Panc1 (cell line): ENCODE results near the gene CCNQ. TPM values are rescaled to one million over a fixed set of nuclear protein-coding genes. Genes with fewer than 3 reads are reported as not detected.

Source experiments
- ATAC-seq: fragments of 200-7000 bp; cut with Tn5 transposase; 2 replicates; pipeline ENCODE4 v1.9.1; 2020; ENCODE audit warnings: mild to moderate bottlenecking, moderate library complexity
- BruUV-seq: library from RNA; stranded (reverse); fragments of 400-500 nt; replicated peaks from 2 replicates; lab custom pipeline; 2021; lab: Mats Ljungman, UMichigan
- CTCF ChIA-PET: fragments of 300-600 bp; sonication (Branson Sonifier 250); formaldehyde crosslinking; loops from one replicate; lab custom pipeline; 2022; ENCODE audit warnings: antibody characterized with exemption; lab: Charles Lee
- POLR2A ChIA-PET: fragments of 300-600 bp; sonication (Branson Sonifier 250); formaldehyde crosslinking; loops from one replicate; lab custom pipeline; 2022; ENCODE audit warnings: antibody characterized with exemption; lab: Charles Lee
- DNase-seq: peaks from one replicate; pipeline ENCODE4 v3.0.0-alpha.2; 2010; ENCODE audit warnings: low read depth, low spot score
- H3K27ac ChIP-seq: 2 replicates; pipeline ENCODE4 v1.5.1; 2011; ENCODE audit warnings: mild to moderate bottlenecking, low read length, inconsistent platforms
- H3K27me3 ChIP-seq: fragments of 200-500 bp; sonication (Bioruptor generic); 2 replicates; pipeline ENCODE4 v1.6.0; 2014; ENCODE audit warnings: low read length, inconsistent platforms; ENCODE audit not compliant: control insufficient read depth, insufficient read depth
- H3K36me3 ChIP-seq: fragments of 200-500 bp; sonication (Bioruptor generic); 2 replicates; pipeline ENCODE4 v1.5.1; 2014; ENCODE audit warnings: inconsistent platforms, mild to moderate bottlenecking, low read length, moderate library complexity; ENCODE audit not compliant: control insufficient read depth, insufficient read depth
- H3K4me1 ChIP-seq: 2 replicates; pipeline ENCODE4 v1.5.1; 2011; ENCODE audit warnings: inconsistent platforms, mild to moderate bottlenecking, low read length, moderate library complexity; ENCODE audit not compliant: control insufficient read depth, insufficient read depth
- H3K4me3 ChIP-seq, 2 experiments: 2 replicates each; pipeline ENCODE4 v1.5.1; 2011 to 2012; ENCODE audit warnings: low read depth in 2 of 2, low read length in 2 of 2, mild to moderate bottlenecking in 2 of 2, inconsistent platforms in 1 of 2, moderate library complexity in 1 of 2
- H3K9me3 ChIP-seq: fragments of 200-500 bp; sonication (Bioruptor generic); 2 replicates; pipeline ENCODE4 v1.5.1; 2014; ENCODE audit warnings: low read depth, mild to moderate bottlenecking, inconsistent platforms, low read length, moderate library complexity; ENCODE audit not compliant: control insufficient read depth, insufficient read depth
- CTCF ChIP-seq: fragments of 450-650 bp; IDR thresholded peaks from 2 replicates; pipeline ENCODE4 v1.5.1; 2017; ENCODE audit warnings: mild to moderate bottlenecking
- POLR2AphosphoS5 ChIP-seq: IDR thresholded peaks from 2 replicates; pipeline ENCODE4 v1.6.1; 2012; ENCODE audit warnings: mild to moderate bottlenecking, low read depth, low read length, moderate library complexity
- SIN3A ChIP-seq: IDR thresholded peaks from 2 replicates; pipeline ENCODE4 v1.6.1; 2012; ENCODE audit warnings: low read depth, mild to moderate bottlenecking, low read length, moderate library complexity, borderline replicate concordance; ENCODE audit not compliant: insufficient read depth
- TCF7L2 ChIP-seq: IDR thresholded peaks from 2 replicates; pipeline ENCODE4 v1.6.1; 2011; ENCODE audit warnings: mild to moderate bottlenecking, low read depth, low read length, inconsistent platforms
- in situ Hi-C: cut with HindIII; loops from 2 replicates; pipeline ENCODE4 v1.10.0; 2016; ENCODE audit warnings: low sequenced_read_pairs, low pct_unique_long_range_greater_than_20kb
- intact Hi-C: fragments of 100-400 bp; cut with micrococcal nuclease; formaldehyde crosslinking; loops from one replicate; pipeline ENCODE4 v1.10.0; 2022; ENCODE audit not compliant: unreplicated experiment
- total RNA-seq: library from RNA; stranded (reverse); gene quantifications from one replicate; pipeline ENCODE4 v1.2.1, GENCODE V29; 2021; ENCODE audit not compliant: unreplicated experiment
- TF ChIP-seq, protein P1 (sequence below), 2 experiments: IDR thresholded peaks; 2 replicates each; pipeline ENCODE4 v1.6.1; 2011 to 2012; ENCODE audit warnings: low read depth in 2 of 2, control low read depth in 1 of 2, low read length in 1 of 2, mild to moderate bottlenecking in 1 of 2, moderate library complexity in 1 of 2; ENCODE audit not compliant: insufficient read depth in 1 of 2

The CCNQ gene
- total RNA-seq, 1 experiment from 2014 or later, result 42.1 TPM

GRCh38 chrX:153585827-153586226, 13.1 kb downstream of the CCNQ start:
- in situ Hi-C loops, result no loop called here
- BruUV-seq, result no TSS peak
- no peak overlapping the region for H3K27ac ChIP-seq
- no peak for DNase-seq
- ATAC-seq, result no peak
- no peaks in the 10 kb centered on the region; the same call in 1 of the 2 replicates for H3K4me1 ChIP-seq
- TF ChIP-seq POLR2AphosphoS5 (no peak), SIN3A (no peak)
- ChIA-PET CTCF (interaction anchor here (0.7 kb wide), 1 partner anchor 21 kb away, joined by 3 read pairs; no protein-coding TSS in a partner anchor), POLR2A (no interaction called here)
- no peaks in the 10 kb centered on the region for H3K36me3 ChIP-seq
- H3K9me3 ChIP-seq, result no peaks in the 10 kb centered on the region
- intact Hi-C loops, result no loop called here
- H3K4me3 ChIP-seq, result no peak overlapping the region
- H3K27me3 ChIP-seq, result no peaks in the 10 kb centered on the region

GRCh38 chrX:153583433-153583832, 15.5 kb downstream of the CCNQ start:
- Histone ChIP-seq H3K36me3 (no peaks in the 10 kb centered on the region), H3K9me3 (no peaks in the 10 kb centered on the region), H3K4me3 (no peak overlapping the region), H3K27ac (no peak overlapping the region), H3K27me3 (no peaks in the 10 kb centered on the region), H3K4me1 (no peaks in the 10 kb centered on the region; the same call in 1 of the 2 replicates)
- CTCF ChIA-PET, result no interaction called here
- BruUV-seq, result no TSS peak
- in situ Hi-C loops, result no loop called here
- POLR2A ChIA-PET, result no interaction called here
- TF ChIP-seq POLR2AphosphoS5, result no peak
- no peak for TF ChIP-seq TCF7L2
- TF ChIP-seq, protein P1, sequence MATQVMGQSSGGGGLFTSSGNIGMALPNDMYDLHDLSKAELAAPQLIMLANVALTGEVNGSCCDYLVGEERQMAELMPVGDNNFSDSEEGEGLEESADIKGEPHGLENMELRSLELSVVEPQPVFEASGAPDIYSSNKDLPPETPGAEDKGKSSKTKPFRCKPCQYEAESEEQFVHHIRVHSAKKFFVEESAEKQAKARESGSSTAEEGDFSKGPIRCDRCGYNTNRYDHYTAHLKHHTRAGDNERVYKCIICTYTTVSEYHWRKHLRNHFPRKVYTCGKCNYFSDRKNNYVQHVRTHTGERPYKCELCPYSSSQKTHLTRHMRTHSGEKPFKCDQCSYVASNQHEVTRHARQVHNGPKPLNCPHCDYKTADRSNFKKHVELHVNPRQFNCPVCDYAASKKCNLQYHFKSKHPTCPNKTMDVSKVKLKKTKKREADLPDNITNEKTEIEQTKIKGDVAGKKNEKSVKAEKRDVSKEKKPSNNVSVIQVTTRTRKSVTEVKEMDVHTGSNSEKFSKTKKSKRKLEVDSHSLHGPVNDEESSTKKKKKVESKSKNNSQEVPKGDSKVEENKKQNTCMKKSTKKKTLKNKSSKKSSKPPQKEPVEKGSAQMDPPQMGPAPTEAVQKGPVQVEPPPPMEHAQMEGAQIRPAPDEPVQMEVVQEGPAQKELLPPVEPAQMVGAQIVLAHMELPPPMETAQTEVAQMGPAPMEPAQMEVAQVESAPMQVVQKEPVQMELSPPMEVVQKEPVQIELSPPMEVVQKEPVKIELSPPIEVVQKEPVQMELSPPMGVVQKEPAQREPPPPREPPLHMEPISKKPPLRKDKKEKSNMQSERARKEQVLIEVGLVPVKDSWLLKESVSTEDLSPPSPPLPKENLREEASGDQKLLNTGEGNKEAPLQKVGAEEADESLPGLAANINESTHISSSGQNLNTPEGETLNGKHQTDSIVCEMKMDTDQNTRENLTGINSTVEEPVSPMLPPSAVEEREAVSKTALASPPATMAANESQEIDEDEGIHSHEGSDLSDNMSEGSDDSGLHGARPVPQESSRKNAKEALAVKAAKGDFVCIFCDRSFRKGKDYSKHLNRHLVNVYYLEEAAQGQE (IDR thresholded peaks at IDR 0.05; ENCODE audit: insufficient read depth in 1 of 2, low read depth in 2 of 2, low read length in 1 of 2), result no peak
- no peak for TF ChIP-seq CTCF
- TF ChIP-seq SIN3A, result no peak
- intact Hi-C loops, result no loop called here
- DNase-seq (no peak), ATAC-seq (no peak)

DNA sequence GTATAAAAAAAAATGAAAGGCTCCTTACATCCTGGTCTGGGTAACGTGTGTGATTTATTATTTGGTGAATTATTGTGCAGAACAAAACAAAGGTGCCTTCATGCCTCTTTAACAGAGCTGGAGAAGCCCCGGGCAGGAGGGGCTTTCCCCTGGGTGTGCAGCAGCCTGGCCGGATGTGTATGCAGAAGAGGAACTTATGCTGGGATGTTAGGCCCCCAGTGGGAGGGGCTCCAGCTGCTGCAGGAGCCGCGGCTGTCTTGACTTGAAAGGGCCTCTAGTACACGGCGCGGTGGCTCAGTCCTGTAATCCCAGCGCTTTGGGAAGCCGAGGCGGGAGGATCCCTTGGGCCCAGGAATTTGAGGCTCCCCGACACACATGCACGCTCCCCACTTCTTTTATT, 16.0 kb downstream of the CCNQ start:
- H3K4me1 ChIP-seq, result no peaks in the 10 kb centered on the region; the same call in 1 of the 2 replicates
- TF ChIP-seq, protein P1 (IDR thresholded peaks at IDR 0.05; ENCODE audit: insufficient read depth in 1 of 2, low read depth in 2 of 2, low read length in 1 of 2), result no peak
- TF ChIP-seq SIN3A, result no peak
- TF ChIP-seq POLR2AphosphoS5, result no peak
- TF ChIP-seq TCF7L2, result no peak
- no peak for TF ChIP-seq CTCF
- in situ Hi-C loops, result no loop called here
- CTCF ChIA-PET, result no interaction called here
- POLR2A ChIA-PET, result no interaction called here
- H3K9me3 ChIP-seq, result no peaks in the 10 kb centered on the region
- no peak for DNase-seq
- H3K27ac ChIP-seq, result no peak overlapping the region
- no peaks in the 10 kb centered on the region for H3K36me3 ChIP-seq
- H3K4me3 ChIP-seq, result no peak overlapping the region
- ATAC-seq, result no peak
- intact Hi-C loops, result no loop called here
- no peaks in the 10 kb centered on the region for H3K27me3 ChIP-seq
- no TSS peak for BruUV-seq
